IMR-90 (cell line): ENCODE data around the gene ANGPTL4. TPM values are rescaled to one million over a fixed set of nuclear protein-coding genes. Genes with fewer than 3 reads are reported as not detected.

Experiments
- ATAC-seq: fragments of 200-7000 bp; cut with Tn5 transposase; 2 replicates; pipeline ENCODE4 v1.9.1; 2020; ENCODE audit warnings: low read depth, mild to moderate bottlenecking, moderate library complexity
- BruUV-seq: library from RNA; stranded (reverse); fragments of 400-500 nt; replicated peaks from 2 replicates; lab custom pipeline; 2021; lab: Mats Ljungman, UMichigan
- CTCF ChIA-PET: fragments of 300-600 bp; formaldehyde crosslinking; extraction: SDS; loops from one replicate; lab custom pipeline; 2021; ENCODE audit warnings: antibody characterized with exemption; lab: Yijun Ruan, JAX
- POLR2A ChIA-PET: fragments of 300-600 bp; sonication (Branson Sonifier 250); formaldehyde crosslinking; loops from one replicate; lab custom pipeline; 2022; ENCODE audit warnings: antibody characterized with exemption; ENCODE audit not compliant: unreplicated experiment; lab: Charles Lee
- DNase-seq: peaks from one replicate; pipeline ENCODE4 v3.0.0; 2013
- H2AFZ ChIP-seq: replicated peaks from 2 replicates; pipeline ENCODE3; 2013; ENCODE audit warnings: low read length, mild to moderate bottlenecking; ENCODE audit not compliant: poor library complexity
- H2AK5ac ChIP-seq: 2 replicates; pipeline ENCODE4 v1.6.1; 2013; ENCODE audit warnings: low read depth, low read length, inconsistent platforms
- H2AK9ac ChIP-seq: replicated peaks from 2 replicates; pipeline ENCODE3; 2013; ENCODE audit warnings: mild to moderate bottlenecking, low read depth, low read length, moderate library complexity; ENCODE audit not compliant: poor library complexity
- H2BK120ac ChIP-seq: 2 replicates; pipeline ENCODE4 v1.6.1; 2013; ENCODE audit warnings: low read depth, low read length, inconsistent platforms
- H2BK15ac ChIP-seq: 3 replicates; pipeline ENCODE4 v1.6.1; 2013; ENCODE audit warnings: low read depth, low read length, inconsistent platforms
- H2BK20ac ChIP-seq: 2 replicates; pipeline ENCODE4 v1.6.1; 2013; ENCODE audit warnings: low read depth, mild to moderate bottlenecking, inconsistent platforms, low read length, moderate library complexity
- H2BK5ac ChIP-seq: 2 replicates; pipeline ENCODE4 v1.6.1; 2013; ENCODE audit warnings: mild to moderate bottlenecking, low read depth, low read length, inconsistent platforms; ENCODE audit not compliant: poor library complexity, severe bottlenecking
- H3K14ac ChIP-seq: replicated peaks from 2 replicates; pipeline ENCODE4 v1.6.1; 2013; ENCODE audit warnings: low read depth, low read length, inconsistent platforms
- H3K18ac ChIP-seq: 2 replicates; pipeline ENCODE4 v1.6.1; 2013; ENCODE audit warnings: low read depth, low read length, control low read depth
- H3K23ac ChIP-seq: 2 replicates; pipeline ENCODE4 v1.6.1; 2013; ENCODE audit warnings: low read depth, low read length, inconsistent platforms
- H3K27ac ChIP-seq: 2 replicates; pipeline ENCODE4 v1.5.1; 2013; ENCODE audit warnings: mild to moderate bottlenecking, control low read depth, low read length; ENCODE audit not compliant: insufficient read depth
- H3K27me3 ChIP-seq: 2 replicates; pipeline ENCODE4 v1.6.1; 2013; ENCODE audit warnings: low read length; ENCODE audit not compliant: control insufficient read depth, insufficient read depth
- H3K36me3 ChIP-seq: 2 replicates; pipeline ENCODE4 v1.6.1; 2013; ENCODE audit warnings: low read length, mixed read lengths; ENCODE audit not compliant: control insufficient read depth, insufficient read depth
- H3K4ac ChIP-seq: 2 replicates; pipeline ENCODE4 v1.6.1; 2013; ENCODE audit warnings: low read depth, low read length, inconsistent platforms
- H3K4me1 ChIP-seq: 2 replicates; pipeline ENCODE4 v1.6.1; 2013; ENCODE audit warnings: low read length, mixed read lengths; ENCODE audit not compliant: control insufficient read depth, insufficient read depth
- H3K4me2 ChIP-seq: 2 replicates; pipeline ENCODE4 v1.6.1; 2013; ENCODE audit warnings: low read depth, mild to moderate bottlenecking, control low read depth, low read length, moderate library complexity
- H3K4me3 ChIP-seq: 2 replicates; pipeline ENCODE4 v1.5.1; 2013; ENCODE audit warnings: low read depth, mild to moderate bottlenecking, control low read depth, low read length, moderate library complexity; ENCODE audit not compliant: insufficient read depth
- H3K56ac ChIP-seq: 2 replicates; pipeline ENCODE4 v1.6.1; 2013; ENCODE audit warnings: low read length, inconsistent platforms; ENCODE audit not compliant: insufficient read depth; ENCODE audit errors: extremely low read depth
- H3K79me1 ChIP-seq, 2 experiments: 2 replicates each; pipeline ENCODE4 v1.6.1; 2013; ENCODE audit warnings: low read length in 2 of 2, inconsistent platforms in 1 of 2, low read depth in 1 of 2
- H3K9ac ChIP-seq: 2 replicates; pipeline ENCODE4 v1.6.1; 2013; ENCODE audit warnings: low read depth, low read length, control low read depth
- H3K9me1 ChIP-seq: 2 replicates; pipeline ENCODE4 v1.6.1; 2013; ENCODE audit warnings: low read length, inconsistent platforms; ENCODE audit not compliant: insufficient read depth
- H3K9me3 ChIP-seq: 2 replicates; pipeline ENCODE4 v1.6.1; 2013; ENCODE audit warnings: low read length; ENCODE audit not compliant: control insufficient read depth, insufficient read depth
- H4K20me1 ChIP-seq: 2 replicates; pipeline ENCODE4 v1.6.1; 2013; ENCODE audit warnings: low read length, inconsistent platforms; ENCODE audit not compliant: insufficient read depth
- H4K5ac ChIP-seq: 2 replicates; pipeline ENCODE4 v1.6.1; 2013; ENCODE audit warnings: mild to moderate bottlenecking, low read depth, low read length, control low read depth
- H4K8ac ChIP-seq, 2 experiments: 2 replicates each; pipeline ENCODE4 v1.6.1; 2013; ENCODE audit warnings: low read depth in 2 of 2, low read length in 2 of 2, control low read depth in 1 of 2, inconsistent platforms in 1 of 2
- H4K91ac ChIP-seq: 2 replicates; pipeline ENCODE4 v1.6.1; 2013; ENCODE audit warnings: low read depth, low read length, inconsistent platforms; ENCODE audit not compliant: insufficient read depth
- BHLHE40 ChIP-seq: fragments of 150-350 bp; IDR thresholded peaks from 2 replicates; pipeline ENCODE4 v1.6.1; 2016; ENCODE audit warnings: mild to moderate bottlenecking, low read depth, low read length
- CEBPB ChIP-seq: IDR thresholded peaks from 2 replicates; pipeline ENCODE4 v1.6.1; 2012; ENCODE audit warnings: low read depth, low read length, improper control_type of control experiment
- CHD1 ChIP-seq: IDR thresholded peaks from 2 replicates; pipeline ENCODE4 v1.6.1; 2012; ENCODE audit warnings: low read depth, low read length, improper control_type of control experiment
- FOS ChIP-seq: fragments of 150-350 bp; IDR thresholded peaks from 2 replicates; pipeline ENCODE4 v1.6.1; 2016; ENCODE audit warnings: low read depth, low read length
- MAFK ChIP-seq: IDR thresholded peaks from 2 replicates; pipeline ENCODE4 v1.6.1; 2012; ENCODE audit warnings: low read depth, low read length, improper control_type of control experiment
- POLR2A ChIP-seq: IDR thresholded peaks from 2 replicates; pipeline ENCODE4 v1.6.1; 2012; ENCODE audit warnings: mild to moderate bottlenecking, low read depth, low read length
- RCOR1 ChIP-seq: IDR thresholded peaks from 2 replicates; pipeline ENCODE4 v1.6.1; 2012; ENCODE audit warnings: mild to moderate bottlenecking, low read length, improper control_type of control experiment; ENCODE audit not compliant: insufficient replicate concordance
- RFX5 ChIP-seq: IDR thresholded peaks from 2 replicates; pipeline ENCODE4 v1.8.0; 2012; ENCODE audit warnings: low read depth, mild to moderate bottlenecking, low read length, moderate library complexity
- SMC3 ChIP-seq: fragments of 150-350 bp; IDR thresholded peaks from 2 replicates; pipeline ENCODE4 v1.6.1; 2016; ENCODE audit warnings: low read depth, mild to moderate bottlenecking, antibody characterized with exemption, low read length, moderate library complexity
- WGBS, 2 experiments: methylation state at CpG; one replicate each; pipeline versions ENCODE4 v1.1.5 to v1.1.7; 2013; ENCODE audit warnings: missing lambda C conversion rate in 2 of 2; ENCODE audit not compliant: insufficient read length in 1 of 2; ENCODE audit errors: extremely low coverage in 2 of 2; 5-methylcytosine and 5-hydroxymethylcytosine counted together
- dilution Hi-C: fragments of 300-500 bp; cut with HindIII; formaldehyde crosslinking; loops from one replicate; pipeline ENCODE4 v1.14.3; 2018; ENCODE audit warnings: low sequenced_read_pairs; ENCODE audit not compliant: unreplicated experiment
- in situ Hi-C: fragments of 300-500 bp; cut with MboI; formaldehyde crosslinking; loops from 3 replicates; pipeline ENCODE4 v1.14.3; 2019; ENCODE audit warnings: low sequenced_read_pairs, inconsistent platforms, mixed read lengths
- intact Hi-C: fragments of 100-400 bp; cut with micrococcal nuclease; formaldehyde crosslinking; loops from 2 replicates; pipeline ENCODE4 v1.10.0; 2022
- polyA plus RNA-seq, 3 experiments: library from polyadenylated mRNA; depleted of rRNA; stranded (reverse); fragments of >200 nt; gene quantifications; 2 replicates each; pipeline ENCODE4 v1.2.3, GENCODE V29; 2012; ENCODE audit warnings: low replicate concordance in 1 of 3
- total RNA-seq: library from RNA; depleted of rRNA; stranded (reverse); fragments of >200 nt; gene quantifications from 2 replicates; pipeline ENCODE4 v1.2.3, GENCODE V29; 2012
- TF ChIP-seq, protein P1 (sequence below): conservative IDR thresholded peaks from 2 replicates; pipeline ENCODE4 v1.5.1; 2012; ENCODE audit warnings: mild to moderate bottlenecking, low read depth, low read length, improper control_type of control experiment

The ANGPTL4 gene
- total and polyA plus RNA-seq, 2 of the 4 experiments (the other 2 are of a cell fraction), result 1.4 to 19.1 TPM

GRCh38 chr19:8319807-8320520 is 44.0 kb upstream of the ANGPTL4 start:
- in situ Hi-C loops, result loop anchor here (5.0 kb wide), 1 partner anchor 257 kb away; the partner anchor contains the start of gene MYO1F
- ChIA-PET CTCF (no interaction called here), POLR2A (no interaction called here)
- intact Hi-C loops, result no loop called here
- H3K27me3 ChIP-seq, result no peaks in the 10 kb centered on the region
- no peak overlapping the region for H2BK15ac ChIP-seq
- peaks cover 29 to 57% of the 10 kb centered on the region in 2 experiments for H3K79me1 ChIP-seq
- H3K4me1 ChIP-seq, result peaks cover 9% of the 10 kb centered on the region
- H3K4ac ChIP-seq, result no peak overlapping the region
- DNase-seq (no peak), ATAC-seq (no peak)
- peaks cover 31% of the 10 kb centered on the region for H4K20me1 ChIP-seq
- peak overlapping the region; percentile 94 for H2AK9ac ChIP-seq
- dilution Hi-C loops, result no loop called here
- peak overlapping the region; percentile 90 for H3K9ac ChIP-seq
- peak overlapping the region; percentile 38; the same call in 1 of the 2 replicates for H3K23ac ChIP-seq
- peak overlapping the region; percentile 86; the same call in 1 of the 2 replicates for H3K14ac ChIP-seq
- peak overlapping the region; percentile 86 for H3K27ac ChIP-seq
- 60% methylated on average over 1 of the region's 19 CpGs; no CpG with 5 or more reads in 1 of the 2 experiments for WGBS, 2 experiments
- H3K56ac ChIP-seq, result peak overlapping the region; percentile 57; the same call in 1 of the 2 replicates
- H3K36me3 ChIP-seq, result peaks cover 21% of the 10 kb centered on the region
- no peak overlapping the region for H3K18ac ChIP-seq
- peak overlapping the region; percentile 81 to 94; a peak in 3 of 4 replicates for H4K8ac ChIP-seq
- H3K4me3 ChIP-seq, result peak overlapping the region; percentile 82; the same call in 1 of the 2 replicates
- no peak overlapping the region for H4K91ac ChIP-seq
- H3K4me2 ChIP-seq, result peak overlapping the region; percentile 98
- peak overlapping the region; percentile 38; the same call in 1 of the 2 replicates for H2AK5ac ChIP-seq
- no peak overlapping the region for H2AFZ ChIP-seq
- BruUV-seq, result no TSS peak
- TF ChIP-seq POLR2A, result no peak
- TF ChIP-seq CHD1, result no peak
- TF ChIP-seq RCOR1, result no peak
- no peak for TF ChIP-seq FOS
- TF ChIP-seq SMC3, result no peak
- TF ChIP-seq MAFK, result no peak
- TF ChIP-seq RFX5, result no peak
- TF ChIP-seq, protein P1, sequence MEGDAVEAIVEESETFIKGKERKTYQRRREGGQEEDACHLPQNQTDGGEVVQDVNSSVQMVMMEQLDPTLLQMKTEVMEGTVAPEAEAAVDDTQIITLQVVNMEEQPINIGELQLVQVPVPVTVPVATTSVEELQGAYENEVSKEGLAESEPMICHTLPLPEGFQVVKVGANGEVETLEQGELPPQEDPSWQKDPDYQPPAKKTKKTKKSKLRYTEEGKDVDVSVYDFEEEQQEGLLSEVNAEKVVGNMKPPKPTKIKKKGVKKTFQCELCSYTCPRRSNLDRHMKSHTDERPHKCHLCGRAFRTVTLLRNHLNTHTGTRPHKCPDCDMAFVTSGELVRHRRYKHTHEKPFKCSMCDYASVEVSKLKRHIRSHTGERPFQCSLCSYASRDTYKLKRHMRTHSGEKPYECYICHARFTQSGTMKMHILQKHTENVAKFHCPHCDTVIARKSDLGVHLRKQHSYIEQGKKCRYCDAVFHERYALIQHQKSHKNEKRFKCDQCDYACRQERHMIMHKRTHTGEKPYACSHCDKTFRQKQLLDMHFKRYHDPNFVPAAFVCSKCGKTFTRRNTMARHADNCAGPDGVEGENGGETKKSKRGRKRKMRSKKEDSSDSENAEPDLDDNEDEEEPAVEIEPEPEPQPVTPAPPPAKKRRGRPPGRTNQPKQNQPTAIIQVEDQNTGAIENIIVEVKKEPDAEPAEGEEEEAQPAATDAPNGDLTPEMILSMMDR, result no peak
- TF ChIP-seq CEBPB, result no peak
- TF ChIP-seq BHLHE40, result no peak
- no peak overlapping the region for H4K5ac ChIP-seq
- no peak overlapping the region for H2BK20ac ChIP-seq
- peaks cover 8% of the 10 kb centered on the region; the same call in 1 of the 2 replicates for H3K9me1 ChIP-seq
- H2BK5ac ChIP-seq, result no peak overlapping the region
- H2BK120ac ChIP-seq, result no peak overlapping the region
- H3K9me3 ChIP-seq, result no peaks in the 10 kb centered on the region
